K562 (cell line): ENCODE measurements around the gene SMAD3. TPM values are rescaled to one million over a fixed set of nuclear protein-coding genes. Genes with fewer than 3 reads are reported as not detected.

Experiments used
- ATAC-seq: fragments of 200-7000 bp; cut with Tn5 transposase; 3 replicates; pipeline ENCODE4 v1.9.1; 2020; ENCODE audit warnings: moderate library complexity
- BruUV-seq: library from RNA; stranded (reverse); fragments of 400-500 nt; replicated peaks from 2 replicates; lab custom pipeline; 2021; lab: Mats Ljungman, UMichigan
- CTCF ChIA-PET: fragments of 300-600 bp; formaldehyde crosslinking; extraction: SDS; loops from one replicate; lab custom pipeline; 2021; ENCODE audit warnings: low intra/inter-chr PET ratio; lab: Yijun Ruan, JAX
- POLR2A ChIA-PET: fragments of 300-600, 350-650 bp; sonication (Branson Sonifier 250); formaldehyde crosslinking; extraction: SDS; loops from one replicate; lab custom pipeline; 2021; ENCODE audit warnings: antibody characterized with exemption, inconsistent platforms; lab: Yijun Ruan, JAX
- DNase-seq, 4 experiments: peaks; one replicate each; pipeline versions ENCODE4 v3.0.0 to v3.0.0-alpha.2; 2011 to 2018; ENCODE audit warnings: low spot score in 3 of 4, mixed read lengths in 3 of 4; ENCODE audit errors: extremely low read depth in 1 of 4
- FAIRE-seq: peaks from 2 replicates; lab custom pipeline; 2011; peaks lifted over from hg19 to GRCh38; lab: Jason Lieb, UNC
- H2AFZ ChIP-seq: 2 replicates; pipeline ENCODE4 v1.6.0; 2011; ENCODE audit warnings: low read depth, low read length, control low read depth, inconsistent platforms
- H3K27ac ChIP-seq: fragments of 200-600 bp; 3 replicates; pipeline ENCODE4 v1.8.0; 2011; ENCODE audit warnings: low read depth, mild to moderate bottlenecking, control low read depth, inconsistent platforms, low read length, moderate library complexity, mixed read lengths; ENCODE audit errors: extremely low read depth
- H3K27me3 ChIP-seq, 2 experiments: fragments of 300-600 bp in 1 of 2; 2 replicates in 1 of 2; 3 replicates in 1 of 2; pipeline versions ENCODE4 v1.6.0 to v1.8.0; 2011; ENCODE audit warnings: inconsistent platforms in 2 of 2, low read length in 2 of 2, mild to moderate bottlenecking in 1 of 2, mixed read lengths in 1 of 2, moderate library complexity in 1 of 2; ENCODE audit not compliant: control insufficient read depth in 2 of 2, insufficient read depth in 2 of 2
- H3K36me3 ChIP-seq: fragments of 300-600 bp; 3 replicates; pipeline ENCODE4 v1.8.0; 2011; ENCODE audit warnings: mild to moderate bottlenecking, low read length, inconsistent platforms; ENCODE audit not compliant: control insufficient read depth, insufficient read depth
- H3K4me1 ChIP-seq, 2 experiments: fragments of 200-600 bp in 1 of 2; replicated peaks in 1 of 2; 2 replicates in 1 of 2; 3 replicates in 1 of 2; pipeline versions ENCODE4 v1.5.1 to v1.8.0; 2011; ENCODE audit warnings: inconsistent platforms in 2 of 2, low read length in 2 of 2, mild to moderate bottlenecking in 1 of 2, mixed read lengths in 1 of 2, moderate library complexity in 1 of 2; ENCODE audit not compliant: control insufficient read depth in 2 of 2, insufficient read depth in 2 of 2
- H3K4me2 ChIP-seq: 2 replicates; pipeline ENCODE4 v1.6.1; 2011; ENCODE audit warnings: low read length, control low read depth, inconsistent platforms, mixed read lengths; ENCODE audit not compliant: insufficient read depth
- H3K4me3 ChIP-seq: fragments of 200-600 bp; sonication (generic), shearing (Covaris generic); 2 replicates; pipeline ENCODE4 v1.5.1; 2016; ENCODE audit warnings: control low read depth, inconsistent platforms
- H3K79me2 ChIP-seq: fragments of 200-600 bp; 3 replicates; pipeline ENCODE4 v1.8.0; 2011; ENCODE audit warnings: low read length, inconsistent platforms; ENCODE audit not compliant: control insufficient read depth, insufficient read depth
- H3K9ac ChIP-seq, 2 experiments: 2 replicates each; pipeline versions ENCODE4 v1.6.0 to v1.6.1; 2011; ENCODE audit warnings: low read depth in 2 of 2, low read length in 2 of 2, control low read depth in 1 of 2, inconsistent platforms in 1 of 2, mild to moderate bottlenecking in 1 of 2, mixed read lengths in 1 of 2; ENCODE audit not compliant: insufficient read depth in 1 of 2
- H3K9me1 ChIP-seq: one replicate; pipeline ENCODE4 v1.6.0; 2011; ENCODE audit warnings: inconsistent platforms, mild to moderate bottlenecking, low read length, moderate library complexity; ENCODE audit not compliant: control insufficient read depth, insufficient read depth
- H3K9me3 ChIP-seq: replicated peaks from 2 replicates; pipeline ENCODE4 v1.5.1; 2011; ENCODE audit warnings: low read depth, low read length, inconsistent platforms; ENCODE audit not compliant: control insufficient read depth, insufficient read depth
- H4K20me1 ChIP-seq: replicated peaks from 2 replicates; pipeline ENCODE4 v1.6.1; 2011; ENCODE audit warnings: low read length, inconsistent platforms, mixed read lengths; ENCODE audit not compliant: control insufficient read depth, insufficient read depth
- CREB1 ChIP-seq, 2 experiments: sonication (generic) in 1 of 2; formaldehyde crosslinking in 1 of 2; IDR thresholded peaks; 2 replicates each; pipeline versions ENCODE4 v1.6.1 to v1.8.0; 2012 to 2022; ENCODE audit warnings: inconsistent platforms in 1 of 2, mild to moderate bottlenecking in 1 of 2, missing genetic modification reagents in 1 of 2, moderate library complexity in 1 of 2
- ESRRB ChIP-seq: fragments of 250-450 bp; sonication (Bioruptor Pico); IDR thresholded peaks from 2 replicates; pipeline ENCODE4 v1.5.0; 2020; ENCODE audit warnings: mild to moderate bottlenecking, moderate library complexity, borderline replicate concordance
- GTF2B ChIP-seq: IDR thresholded peaks from 2 replicates; pipeline ENCODE4 v1.6.1; 2011; ENCODE audit not compliant: insufficient read length; ENCODE audit errors: extremely low read depth
- HDGF ChIP-seq: fragments of 450-650 bp; IDR thresholded peaks from 2 replicates; pipeline ENCODE4 v1.6.1; 2016
- JUNB ChIP-seq: fragments of 450-650 bp; formaldehyde crosslinking; conservative IDR thresholded peaks from 2 replicates; pipeline ENCODE4 v1.4.0; 2020; ENCODE audit warnings: mild to moderate bottlenecking
- KDM5B ChIP-seq: fragments of 200-600 bp; sonication (generic); IDR thresholded peaks from 2 replicates; pipeline ENCODE4 v1.6.1; 2012; ENCODE audit warnings: low read depth, mild to moderate bottlenecking, moderate library complexity, low read length, control low read depth, inconsistent platforms; ENCODE audit not compliant: insufficient replicate concordance
- MCM3 ChIP-seq: fragments of 450-650 bp; IDR thresholded peaks from 2 replicates; pipeline ENCODE4 v1.6.1; 2016
- MED1 ChIP-seq: sonication (generic); formaldehyde crosslinking; IDR thresholded peaks from 2 replicates; pipeline ENCODE4 v1.8.1; 2023; ENCODE audit warnings: missing genetic modification reagents, borderline replicate concordance
- MXI1 ChIP-seq: IDR thresholded peaks from 2 replicates; pipeline ENCODE4 v1.6.1; 2011; ENCODE audit warnings: low read depth, mild to moderate bottlenecking, improper control_type of control experiment, low read length
- NCOR1 ChIP-seq: fragments of 450-650 bp; IDR thresholded peaks from 2 replicates; pipeline ENCODE4 v1.6.1; 2016; ENCODE audit warnings: mild to moderate bottlenecking, moderate library complexity
- NFE2L1 ChIP-seq: fragments of 450-650 bp; IDR thresholded peaks from 2 replicates; pipeline ENCODE4 v1.6.1; 2016; ENCODE audit warnings: missing genetic modification characterization, low read depth, mild to moderate bottlenecking, missing compliant biosample characterization, moderate library complexity, borderline replicate concordance
- PHF20 ChIP-seq: fragments of 450-650 bp; IDR thresholded peaks from 2 replicates; pipeline ENCODE4 v1.6.1; 2018; ENCODE audit not compliant: partially characterized antibody
- SOX6 ChIP-seq: fragments of 450-650 bp; IDR thresholded peaks from 2 replicates; pipeline ENCODE4 v1.6.1; 2014; ENCODE audit warnings: mild to moderate bottlenecking
- ZNF212 ChIP-seq: fragments of 450-650 bp; formaldehyde crosslinking; IDR thresholded peaks from 2 replicates; pipeline ENCODE4 v1.4.0; 2020; ENCODE audit warnings: mild to moderate bottlenecking
- WGBS: fragments of 100-300 bp; shearing (Covaris generic); methylation state at CpG from one replicate; pipeline ENCODE4 v1.1.6; 2016; ENCODE audit warnings: low coverage, mixed read lengths; ENCODE audit not compliant: insufficient coverage; ENCODE audit errors: missing lambda C conversion rate; 5-methylcytosine and 5-hydroxymethylcytosine counted together
- in situ Hi-C: fragments of 300-500 bp; cut with MboI; formaldehyde crosslinking; loops from 4 replicates; pipeline ENCODE4 v1.15.0; 2018; ENCODE audit warnings: inconsistent platforms, mixed read lengths
- intact Hi-C: fragments of 100-400 bp; cut with micrococcal nuclease; formaldehyde crosslinking; loops from 2 replicates; pipeline ENCODE4 v1.14.2; 2022
- polyA plus RNA-seq, 8 experiments: library from polyadenylated mRNA; depleted of rRNA in 4 of 8; stranded (reverse) in 5 of 8; unstranded in 3 of 8; fragments of >200 nt; fragmentation: Nextera tagmentation in 2 of 8; fragmentation: Illumina TruSeq in 1 of 8; extraction: Ambion mirVana in 2 of 8; extraction: Trizol in 1 of 8; gene quantifications; 2 replicates each; pipeline versions ENCODE4 v1.2.1 to v1.2.3, GENCODE V29; 2011 to 2014; ENCODE audit warnings: inconsistent platforms in 1 of 8, missing spikeins in 1 of 8
- total RNA-seq, 7 experiments: library from RNA; depleted of rRNA in 6 of 7; stranded (reverse); fragments of >200 nt in 6 of 7; fragmentation: Illumina TruSeq in 2 of 7; extraction: Trizol in 2 of 7; gene quantifications; 2 replicates each; pipeline versions ENCODE4 v1.2.1 to v1.2.3, GENCODE V29; 2011 to 2021; ENCODE audit warnings: low replicate concordance in 1 of 7
- TF ChIP-seq, protein P1 (sequence below): fragments of 450-650 bp; conservative IDR thresholded peaks from 2 replicates; pipeline ENCODE4 v1.6.1; 2016; ENCODE audit warnings: missing genetic modification characterization, low read depth, mild to moderate bottlenecking, control low read depth, missing compliant biosample characterization
- TF ChIP-seq, protein P2 (sequence below): fragments of 250-450 bp; sonication (Bioruptor Pico); IDR thresholded peaks from 2 replicates; pipeline ENCODE4 v1.5.0; 2021

The SMAD3 gene
- total and polyA plus RNA-seq, 9 of the 15 experiments (the other 6 are each of a cell fraction or from before 2014, with no cell fraction given), result 4.3 to 39.2 (median 11.1) TPM

DNA sequence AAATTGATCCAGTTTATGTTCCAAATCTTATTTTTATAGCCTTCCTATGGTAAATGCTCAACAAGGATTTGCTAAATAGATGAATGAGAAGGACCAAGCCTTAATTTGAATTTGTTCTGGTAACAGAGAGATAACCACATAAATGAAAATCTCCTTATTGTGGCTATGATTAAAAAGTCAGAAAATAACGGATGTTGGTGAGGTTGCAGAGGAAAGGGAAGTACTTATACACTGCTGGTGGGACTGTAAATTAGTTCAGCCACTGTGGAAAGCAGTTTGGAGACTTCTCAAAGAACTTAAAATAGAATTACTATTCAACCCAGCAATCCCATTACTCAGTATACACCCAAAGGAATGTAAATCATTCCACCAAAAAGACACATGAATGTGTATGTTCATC lies 162.9 kb downstream of the SMAD3 start:
- no peak overlapping the region for H3K9ac ChIP-seq
- no peaks in the 10 kb centered on the region for H3K4me1 ChIP-seq
- no TSS peak for BruUV-seq
- ChIA-PET POLR2A (no interaction called here), CTCF (no interaction called here)
- no peak for ATAC-seq
- no peaks in the 10 kb centered on the region for H3K9me1 ChIP-seq
- no peaks in the 10 kb centered on the region for H3K27me3 ChIP-seq
- in situ Hi-C loops (no loop called here), intact Hi-C loops (no loop called here)
- TF ChIP-seq, protein P1, sequence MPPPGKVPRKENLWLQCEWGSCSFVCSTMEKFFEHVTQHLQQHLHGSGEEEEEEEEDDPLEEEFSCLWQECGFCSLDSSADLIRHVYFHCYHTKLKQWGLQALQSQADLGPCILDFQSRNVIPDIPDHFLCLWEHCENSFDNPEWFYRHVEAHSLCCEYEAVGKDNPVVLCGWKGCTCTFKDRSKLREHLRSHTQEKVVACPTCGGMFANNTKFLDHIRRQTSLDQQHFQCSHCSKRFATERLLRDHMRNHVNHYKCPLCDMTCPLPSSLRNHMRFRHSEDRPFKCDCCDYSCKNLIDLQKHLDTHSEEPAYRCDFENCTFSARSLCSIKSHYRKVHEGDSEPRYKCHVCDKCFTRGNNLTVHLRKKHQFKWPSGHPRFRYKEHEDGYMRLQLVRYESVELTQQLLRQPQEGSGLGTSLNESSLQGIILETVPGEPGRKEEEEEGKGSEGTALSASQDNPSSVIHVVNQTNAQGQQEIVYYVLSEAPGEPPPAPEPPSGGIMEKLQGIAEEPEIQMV, result no peak
- no peak for TF ChIP-seq CREB1 (IDR thresholded peaks at IDR 0.05)
- no peak for TF ChIP-seq CREB1 (CRISPR knock-in tag; IDR thresholded peaks at IDR 0.05)
- no peak for TF ChIP-seq MED1 (CRISPR knock-in tag)
- TF ChIP-seq ZNF212 (CRISPR knock-in tag), result no peak
- FAIRE-seq, result no peak
- H3K4me3 ChIP-seq, result no peak overlapping the region
- H3K27ac ChIP-seq, result no peak overlapping the region
- 72% methylated on average over 1 of the region's 1 CpG for WGBS
- peaks cover 58% of the 10 kb centered on the region for H3K36me3 ChIP-seq
- no peaks in the 10 kb centered on the region for H4K20me1 ChIP-seq
- DNase-seq, result no peak
- no peaks in the 10 kb centered on the region for H3K79me2 ChIP-seq
- no peaks in the 10 kb centered on the region for H3K9me3 ChIP-seq
- H2AFZ ChIP-seq, result no peak overlapping the region
- H3K4me2 ChIP-seq, result no peak overlapping the region

DNA sequence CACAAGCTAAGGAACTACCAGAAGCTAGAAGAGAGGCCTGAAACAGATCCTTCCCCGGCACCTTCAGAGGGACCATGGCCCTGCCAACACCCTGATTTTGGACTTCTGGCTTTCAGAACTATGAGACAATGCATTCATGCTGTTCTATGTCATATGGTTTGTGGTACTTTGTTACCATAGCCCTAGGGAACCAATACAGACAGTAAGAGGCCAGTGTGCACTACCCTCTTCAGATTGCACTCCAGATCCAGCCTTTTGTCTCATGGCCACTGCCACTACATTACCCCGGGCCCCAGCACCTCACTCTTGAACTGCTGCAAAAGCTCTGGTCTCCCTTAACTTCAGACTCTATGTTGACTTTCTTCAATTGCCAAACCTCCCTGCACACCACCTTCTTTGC lies 165.1 kb downstream of the SMAD3 start:
- intact Hi-C loops, result no loop called here
- TF ChIP-seq PHF20 (no peak), MXI1 (no peak), NCOR1 (no peak), HDGF (no peak), MCM3 (no peak), SOX6 (no peak), NFE2L1 (tag) (no peak), GTF2B (no peak), ESRRB (CRISPR knock-in tag) (no peak), JUNB (CRISPR knock-in tag) (no peak), KDM5B (no peak)
- TF ChIP-seq, protein P2, sequence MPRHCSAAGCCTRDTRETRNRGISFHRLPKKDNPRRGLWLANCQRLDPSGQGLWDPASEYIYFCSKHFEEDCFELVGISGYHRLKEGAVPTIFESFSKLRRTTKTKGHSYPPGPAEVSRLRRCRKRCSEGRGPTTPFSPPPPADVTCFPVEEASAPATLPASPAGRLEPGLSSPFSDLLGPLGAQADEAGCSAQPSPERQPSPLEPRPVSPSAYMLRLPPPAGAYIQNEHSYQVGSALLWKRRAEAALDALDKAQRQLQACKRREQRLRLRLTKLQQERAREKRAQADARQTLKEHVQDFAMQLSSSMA (CRISPR knock-in tag), result no peak

More for the DNA sequence above, 165.1 kb downstream of the SMAD3 start:
- H3K4me3 ChIP-seq, result no peak overlapping the region
- H2AFZ ChIP-seq, result no peak overlapping the region
- no peaks in the 10 kb centered on the region for H3K79me2 ChIP-seq
- in situ Hi-C loops, result no loop called here
- H4K20me1 ChIP-seq, result no peaks in the 10 kb centered on the region
- no peaks in the 10 kb centered on the region for H3K4me1 ChIP-seq
- POLR2A ChIA-PET, result no interaction called here
- peaks cover 75% of the 10 kb centered on the region for H3K36me3 ChIP-seq
- DNase-seq, result no peak
- H3K27ac ChIP-seq, result no peak overlapping the region
- no peak for ATAC-seq
- no peak for FAIRE-seq
- WGBS, result 96% methylated on average over 2 of the region's 2 CpGs
- no TSS peak for BruUV-seq
- no peaks in the 10 kb centered on the region for H3K9me1 ChIP-seq
- no peak overlapping the region for H3K4me2 ChIP-seq
- CTCF ChIA-PET, result no interaction called here
- no peaks in the 10 kb centered on the region for H3K9me3 ChIP-seq
- no peaks in the 10 kb centered on the region for H3K27me3 ChIP-seq
- H3K9ac ChIP-seq, result no peak overlapping the region
